Measurements from ENCODE around the gene RAB36.
A peak's percentile ranks its signal among the peaks of the same experiment; 100 is the strongest.

Gene RAB36

DNA sequence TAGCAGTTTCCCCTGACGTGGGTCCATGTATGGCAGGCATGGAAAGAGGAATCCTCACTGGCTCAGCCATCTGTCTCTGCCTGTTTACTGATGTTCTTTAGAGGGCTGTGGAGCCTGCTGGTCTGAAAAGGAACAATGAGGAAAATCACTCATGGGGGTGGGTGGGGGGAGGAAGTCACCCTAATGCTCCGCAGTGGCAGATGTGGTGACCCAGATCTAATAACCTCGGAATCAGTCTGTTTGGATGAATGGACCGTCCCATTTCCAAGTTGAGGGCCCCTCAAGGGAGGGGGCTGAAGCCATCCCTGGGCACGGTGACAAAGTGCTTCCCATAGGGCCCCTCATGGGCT is 39.5 kb downstream of the RAB36 start:
- no peak for DNase-seq

DNA sequence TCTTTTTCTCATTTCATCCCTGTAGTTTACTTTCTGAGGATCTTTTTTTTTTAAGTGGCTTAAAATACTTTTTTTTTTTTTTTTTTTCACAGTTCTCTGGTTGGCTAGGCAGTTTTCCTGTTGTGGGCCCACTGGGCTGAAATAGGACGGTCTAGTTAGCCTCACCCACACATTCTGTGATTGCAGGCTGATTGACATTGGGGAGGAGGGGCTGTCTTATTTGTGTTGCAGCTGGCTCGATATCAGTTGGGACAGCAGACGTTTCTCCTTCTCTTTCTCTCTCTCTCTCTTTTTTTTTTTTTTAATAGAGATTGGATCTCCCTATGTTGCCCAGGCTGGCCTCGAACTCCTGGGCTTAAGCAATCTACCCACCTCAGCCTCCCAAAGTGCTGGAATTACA is 41.9 kb downstream of the RAB36 start:
- no peak for DNase-seq

DNA sequence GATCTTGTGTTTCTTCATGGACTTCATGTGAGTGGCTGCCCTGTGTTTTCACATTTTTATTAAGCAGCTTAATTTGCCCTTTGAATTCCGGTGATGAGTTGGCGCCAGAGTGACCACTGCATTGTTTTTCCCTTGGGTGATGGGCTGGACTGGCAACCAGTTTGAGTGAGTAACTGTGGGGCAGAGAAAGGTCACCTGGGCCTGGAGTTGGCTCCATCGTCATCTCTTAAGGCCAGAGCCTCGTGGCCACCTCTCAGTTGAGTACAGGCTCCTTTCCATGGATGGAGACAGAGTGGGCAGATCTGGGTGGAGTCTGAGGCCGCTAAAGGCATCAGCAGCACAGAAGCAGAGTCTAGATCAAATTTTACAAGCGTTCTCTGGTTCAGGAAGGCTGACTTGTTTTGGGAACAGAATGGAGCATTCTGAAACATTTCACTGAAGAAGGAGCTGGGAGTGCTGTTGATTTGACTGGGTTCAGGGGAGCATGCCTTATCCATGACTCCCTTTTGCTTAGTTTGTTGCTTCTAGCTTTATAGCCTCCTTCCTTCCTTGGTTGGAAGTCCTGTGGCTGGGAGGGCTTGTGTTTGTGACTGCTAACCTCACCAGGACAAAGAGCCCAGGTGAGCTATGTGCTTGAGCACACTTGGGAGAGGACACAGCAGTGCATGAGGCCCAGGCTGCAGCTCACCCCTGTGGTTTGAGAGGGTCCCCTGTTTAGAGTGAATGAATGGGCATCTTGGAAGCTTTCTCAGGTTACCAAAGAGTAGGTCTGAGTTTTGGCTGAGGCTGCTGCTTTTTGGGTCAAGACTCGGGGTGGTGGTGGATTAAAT is 42.8 kb downstream of the RAB36 start:
- no peak for DNase-seq

DNA sequence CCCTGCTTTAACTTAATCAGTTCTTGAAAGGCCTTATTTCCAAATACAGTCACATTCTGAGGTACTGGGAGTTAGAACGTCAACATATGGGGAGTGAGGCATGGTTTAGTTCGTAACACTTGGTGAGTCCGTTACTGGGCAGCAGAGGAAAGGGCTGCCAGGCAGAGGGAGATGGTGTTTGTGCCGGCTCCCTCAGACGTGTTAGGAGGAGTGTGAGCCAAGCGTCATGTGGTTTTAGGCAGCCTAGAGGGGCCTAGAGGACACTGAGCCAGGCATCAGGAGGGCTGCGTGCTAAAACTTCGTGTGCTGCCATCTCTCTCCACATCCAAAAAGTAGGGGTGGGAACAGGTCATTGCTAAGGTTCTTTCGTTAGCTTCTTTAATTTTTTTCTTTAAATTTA is 45.2 kb downstream of the RAB36 start:
- no peak for DNase-seq

DNA sequence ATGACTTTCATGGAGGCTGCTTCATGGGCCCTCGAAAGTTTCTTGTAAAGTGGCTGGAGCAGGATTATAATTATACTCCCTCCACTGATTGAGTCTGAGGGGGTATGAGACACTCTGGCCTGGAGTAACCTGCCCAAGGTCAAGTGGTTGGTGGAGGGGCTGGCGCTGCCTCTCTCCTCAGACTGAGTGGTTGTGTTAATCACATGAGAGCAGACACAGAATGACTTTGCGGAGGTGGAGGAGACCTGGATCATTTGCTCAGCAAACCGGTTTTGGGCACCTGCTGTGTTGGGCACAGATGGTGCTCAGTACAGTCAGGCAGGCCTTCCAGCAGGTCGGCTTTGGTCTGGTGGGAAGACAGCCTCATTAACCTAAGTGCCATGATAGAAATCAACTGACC is 46.9 kb downstream of the RAB36 start:
- DNase-seq: no peak

DNA sequence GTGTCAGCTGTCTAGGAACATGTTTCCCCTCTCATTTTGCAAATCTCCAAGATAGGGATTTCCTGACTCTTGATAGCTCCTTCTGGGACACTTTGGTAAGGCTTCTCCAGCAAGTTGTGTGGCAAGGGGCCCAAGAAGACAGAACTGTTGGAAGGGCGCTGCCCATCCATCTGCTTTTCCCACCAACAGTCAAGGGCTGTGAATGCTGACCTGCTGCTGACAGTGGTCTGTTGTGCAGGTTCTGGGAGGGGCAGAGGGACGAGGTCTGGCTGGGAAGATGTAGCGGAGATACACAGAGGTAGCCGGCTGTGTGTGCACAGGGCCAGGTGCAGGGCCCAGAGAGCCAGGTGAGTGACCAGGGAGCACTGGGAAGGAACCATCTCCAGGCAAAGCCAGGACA is 47.3 kb downstream of the RAB36 start:
- no peak for DNase-seq

DNA sequence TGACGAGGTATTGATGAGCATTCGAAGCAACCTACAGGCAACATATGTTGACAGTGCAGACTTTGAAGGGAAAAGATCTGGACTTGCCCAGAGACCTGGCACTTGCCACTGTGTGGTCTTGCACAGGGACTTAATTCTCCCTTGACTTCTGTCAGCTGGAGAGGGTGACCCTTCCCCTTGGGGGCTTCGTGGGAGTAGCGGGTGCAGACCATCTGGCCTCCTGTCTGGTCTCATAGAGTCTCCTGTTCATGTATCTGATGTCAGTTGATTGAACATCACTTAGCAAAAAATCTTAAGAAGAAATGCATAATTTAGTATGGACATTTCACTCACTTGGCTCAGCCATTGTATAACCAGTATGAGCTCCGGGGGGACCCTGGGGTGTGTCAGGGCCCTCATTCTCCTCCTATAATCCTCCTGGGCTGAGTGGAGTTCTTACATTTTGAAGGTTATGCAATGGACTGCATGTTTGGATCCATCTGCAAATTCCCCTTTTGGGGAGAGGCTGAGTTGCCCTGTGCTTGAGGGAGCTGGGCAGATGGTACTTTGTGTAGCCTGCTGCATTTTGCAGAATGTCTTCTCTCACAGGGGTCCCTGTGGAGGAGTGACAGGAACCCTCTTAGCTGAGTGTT is 48.0 kb downstream of the RAB36 start:
- DNase-seq: no peak

DNA sequence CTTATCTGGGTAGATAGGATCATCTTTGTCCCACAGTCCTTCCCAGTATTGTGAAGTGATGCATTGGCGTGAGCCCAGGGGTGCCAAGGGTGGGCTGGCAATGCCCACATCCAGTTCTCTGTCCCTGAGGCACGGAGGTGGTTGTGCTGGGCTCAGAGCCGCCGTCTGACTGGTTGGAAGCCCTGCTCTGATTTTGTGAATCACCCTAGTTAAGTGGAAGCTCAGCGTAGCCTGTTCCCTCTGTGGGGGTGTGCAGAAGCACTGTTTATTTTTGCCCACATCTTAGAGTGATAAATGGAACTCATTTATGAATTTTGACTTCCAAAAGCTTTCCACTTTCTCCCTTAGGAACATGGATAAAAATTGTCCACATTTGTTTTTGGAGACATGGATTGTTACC is 48.6 kb downstream of the RAB36 start:
- DNase-seq: no peak

DNA sequence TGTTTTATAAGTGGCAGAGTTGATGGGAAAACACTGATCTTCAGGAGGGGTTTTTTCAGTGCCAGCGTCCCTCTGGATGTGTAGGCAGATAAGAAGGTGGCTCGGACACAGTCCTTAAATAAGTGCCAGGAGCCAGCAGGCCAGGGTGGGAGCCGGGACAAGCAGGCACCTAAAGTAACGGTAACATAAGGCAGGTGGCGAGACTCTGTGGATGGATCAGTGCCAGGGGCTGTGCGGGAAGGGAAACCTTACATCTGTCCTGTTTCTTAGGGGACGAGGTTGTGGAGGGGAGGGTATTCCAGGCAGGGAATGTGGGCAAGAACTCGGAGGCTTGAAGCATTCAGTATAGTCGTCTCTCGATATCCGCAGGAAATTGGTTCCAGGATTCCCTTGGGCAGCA is 50.9 kb downstream of the RAB36 start:
- DNase-seq: no peak

DNA sequence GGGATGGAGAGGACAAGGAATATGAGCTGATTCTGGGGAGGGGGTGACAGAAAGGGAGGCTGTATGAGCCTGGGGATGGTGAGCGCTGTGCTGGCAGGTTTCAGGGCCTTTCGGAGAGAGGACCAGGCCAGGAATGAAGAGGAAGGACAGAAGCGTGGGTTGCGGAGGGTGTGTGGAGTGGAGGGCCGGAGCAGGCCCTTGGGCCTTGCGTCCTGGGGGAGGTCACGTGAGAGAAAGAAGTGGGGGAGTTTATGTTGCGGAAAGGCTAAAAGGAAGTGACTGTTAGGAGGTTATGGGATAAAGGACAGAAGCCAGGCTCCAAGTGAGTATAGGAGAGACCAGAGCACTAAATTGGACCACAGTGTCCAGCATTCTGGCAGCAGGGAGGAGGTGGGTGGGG is 52.6 kb downstream of the RAB36 start:
- DNase-seq: no peak

DNA sequence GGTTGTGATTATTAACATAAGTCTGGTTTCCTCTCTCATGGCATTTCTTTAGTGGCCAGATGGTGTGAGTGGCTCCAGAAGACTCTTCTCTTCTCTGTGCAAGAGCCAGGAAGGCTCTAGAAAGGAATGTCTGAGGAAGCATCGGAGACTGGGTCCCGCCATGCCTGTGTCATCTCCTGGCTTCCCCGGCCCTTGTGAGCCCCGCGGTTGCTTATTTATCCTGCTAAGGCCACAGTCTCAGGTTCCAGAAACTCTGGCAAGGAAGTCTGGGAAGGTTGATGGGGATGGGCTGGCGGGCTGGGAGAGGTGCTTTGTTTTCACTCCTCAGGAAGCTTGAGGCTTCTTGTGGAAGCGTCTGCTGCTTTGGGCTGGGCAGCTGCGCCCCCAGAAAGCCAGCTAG is 53.9 kb downstream of the RAB36 start:
- no peak for DNase-seq

DNA sequence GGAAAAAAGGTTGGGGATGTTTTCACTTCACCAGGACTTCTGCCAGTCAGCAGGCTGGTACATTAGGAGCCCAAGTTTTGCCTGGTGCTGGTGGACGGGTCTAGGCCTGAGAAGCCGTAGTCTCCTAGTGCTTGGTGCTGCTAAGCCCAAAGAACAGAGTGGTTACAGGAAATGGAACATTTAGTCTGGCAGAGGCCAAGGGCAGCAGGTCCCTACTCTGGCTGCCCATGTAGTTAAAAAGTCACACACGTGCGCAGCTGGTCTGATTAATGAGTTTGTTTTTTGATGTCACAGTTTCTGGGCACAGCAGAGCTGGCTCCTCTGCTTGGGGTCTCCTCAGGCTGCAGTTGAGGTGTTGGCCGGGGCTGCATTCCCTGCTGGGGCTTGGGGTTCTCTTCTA is 55.6 kb downstream of the RAB36 start:
- no peak for DNase-seq

DNA sequence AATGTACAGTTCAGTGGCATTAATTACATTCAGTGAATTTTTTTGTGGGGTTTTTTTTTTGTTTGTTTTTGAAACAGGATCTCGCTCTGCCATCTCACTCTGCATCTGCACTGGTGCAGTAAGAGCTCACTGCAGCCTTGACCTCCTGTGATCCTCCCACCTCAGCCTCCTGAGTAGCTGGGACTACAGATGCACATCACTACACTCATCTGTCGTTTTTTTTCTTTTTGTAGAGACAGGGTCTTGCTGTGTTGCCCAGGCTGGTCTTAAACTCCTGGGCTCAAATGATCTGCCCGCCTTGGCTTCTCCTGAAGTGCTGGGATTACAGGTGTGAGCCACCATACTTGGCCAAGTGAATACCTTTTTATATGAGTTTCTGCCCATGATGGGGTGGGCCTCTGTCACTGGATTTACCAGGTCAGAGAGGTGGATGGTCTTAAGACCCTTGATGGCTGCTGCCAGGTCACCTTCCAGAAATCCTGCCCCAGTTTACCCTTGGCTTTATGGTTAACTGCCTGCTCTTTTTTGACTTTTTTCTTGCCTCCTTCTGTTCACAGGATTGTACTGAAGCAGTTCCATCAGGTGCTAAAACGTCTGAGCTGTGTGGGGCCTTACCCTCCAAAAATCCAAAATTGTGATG is 57.7 kb downstream of the RAB36 start:
- no peak for DNase-seq

DNA sequence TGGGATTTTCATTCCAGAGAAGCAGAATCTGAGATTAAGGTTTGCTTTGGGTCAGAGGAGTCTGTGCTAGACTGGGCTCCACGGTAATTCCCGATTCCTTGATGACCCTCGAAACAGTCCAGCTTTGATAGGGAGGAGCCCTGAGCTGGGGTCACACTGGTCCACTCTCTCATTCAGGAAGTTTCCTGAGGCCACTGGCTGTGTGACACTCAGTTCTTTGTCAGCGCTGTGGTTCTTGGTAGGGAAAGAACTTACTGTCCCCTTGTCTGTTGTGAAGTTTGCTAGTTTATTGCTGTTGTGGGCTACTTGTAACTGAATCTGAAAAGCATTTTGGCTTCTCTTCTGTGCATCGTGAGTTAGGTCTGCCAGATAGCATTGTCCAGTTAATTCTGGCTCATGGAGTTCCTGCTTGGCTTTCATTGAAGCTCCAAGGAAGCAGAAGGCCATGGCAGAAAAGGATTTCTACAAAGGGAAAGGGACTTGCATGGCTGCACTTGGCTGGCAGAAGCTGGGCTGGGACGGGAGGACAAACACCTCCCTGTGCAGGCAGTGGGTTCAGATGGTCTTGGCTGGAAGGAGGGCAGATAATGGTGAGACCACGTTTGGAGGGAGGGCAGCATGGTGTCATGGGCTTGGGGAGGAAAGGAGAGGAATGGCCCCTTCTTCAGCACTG is 58.3 kb downstream of the RAB36 start:
- no peak for DNase-seq

DNA sequence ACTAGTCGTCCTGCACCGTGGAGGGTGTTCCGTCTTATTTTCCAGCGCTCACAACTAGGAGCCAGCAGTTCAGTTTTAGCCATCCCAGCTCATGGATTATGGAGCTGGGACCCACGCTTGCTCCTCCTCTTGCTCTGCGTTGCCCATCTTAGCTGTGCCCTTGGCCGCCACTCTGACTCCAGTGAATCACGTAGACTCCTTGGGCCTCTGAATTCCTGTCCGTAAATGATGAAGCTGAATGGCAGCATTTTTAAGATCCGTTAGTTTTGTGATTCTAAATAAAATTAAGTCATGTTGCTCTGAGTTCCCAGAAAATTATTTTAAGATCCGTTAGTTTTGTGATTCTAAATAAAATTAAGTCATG is 58.8 kb downstream of the RAB36 start:
- no peak for DNase-seq

DNA sequence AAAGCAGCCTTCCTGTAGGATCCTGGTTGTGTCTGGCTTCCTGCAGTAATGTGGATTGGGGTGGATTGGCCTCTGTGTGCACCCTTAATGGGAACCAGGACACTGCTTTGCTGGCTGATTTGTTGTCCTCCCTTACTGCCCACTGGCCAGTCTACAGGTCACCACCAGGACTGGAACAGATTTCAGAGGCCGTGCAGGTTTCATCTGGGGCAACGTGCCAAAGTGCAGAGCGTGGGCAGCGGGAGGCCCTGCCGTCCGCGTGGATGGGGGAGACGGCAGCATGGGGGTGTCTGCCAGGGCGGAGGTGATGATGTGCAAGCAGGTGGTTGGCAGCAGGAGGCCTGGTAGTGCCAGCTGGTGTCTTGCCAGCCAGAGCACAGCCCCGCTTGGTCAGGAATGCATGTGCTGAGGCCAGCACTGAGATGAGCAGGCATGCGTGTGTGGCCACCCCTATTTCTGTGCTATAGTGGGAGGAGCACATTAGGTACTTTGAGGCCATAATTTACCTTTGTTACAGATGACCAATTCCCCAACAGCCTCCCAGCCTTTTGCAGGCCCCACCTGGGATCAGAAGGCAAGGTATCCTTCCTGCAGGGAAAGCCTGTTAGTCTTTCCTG is 59.4 kb downstream of the RAB36 start:
- DNase-seq: no peak

DNA sequence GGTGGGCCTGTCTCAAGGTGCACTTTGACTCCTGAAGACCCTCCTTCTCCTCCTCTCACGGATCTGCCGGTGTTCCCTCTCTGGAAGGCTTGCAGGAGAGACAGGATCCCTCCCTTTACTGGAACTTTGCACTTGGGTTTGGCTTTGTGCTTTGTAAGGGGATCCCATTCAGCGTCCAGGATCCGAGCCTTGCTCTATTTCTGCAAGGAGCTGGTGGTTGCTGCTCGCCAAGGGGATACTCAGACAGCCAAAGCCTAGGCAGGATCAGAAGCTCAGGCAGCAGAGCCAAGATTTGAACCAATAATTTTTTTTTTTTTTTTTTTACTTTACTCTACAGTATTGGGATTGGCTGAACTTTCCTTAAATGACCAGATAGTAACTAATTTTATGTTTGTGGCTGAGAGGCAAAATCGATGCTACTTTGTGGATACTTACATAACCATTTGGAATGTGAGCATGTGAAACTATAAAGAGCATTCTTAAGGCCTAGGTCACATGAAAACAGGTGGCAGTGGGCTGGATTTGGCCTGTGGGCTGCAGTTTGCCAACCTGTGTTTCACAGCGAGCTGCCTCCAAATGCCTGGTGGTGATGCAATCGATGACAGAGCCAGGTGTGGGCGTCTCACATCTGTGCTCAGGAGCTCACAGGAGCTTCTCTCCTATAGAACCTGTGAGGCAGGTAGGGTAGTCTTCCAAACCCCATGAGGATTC is 60.2 kb downstream of the RAB36 start:
- no peak for DNase-seq

DNA sequence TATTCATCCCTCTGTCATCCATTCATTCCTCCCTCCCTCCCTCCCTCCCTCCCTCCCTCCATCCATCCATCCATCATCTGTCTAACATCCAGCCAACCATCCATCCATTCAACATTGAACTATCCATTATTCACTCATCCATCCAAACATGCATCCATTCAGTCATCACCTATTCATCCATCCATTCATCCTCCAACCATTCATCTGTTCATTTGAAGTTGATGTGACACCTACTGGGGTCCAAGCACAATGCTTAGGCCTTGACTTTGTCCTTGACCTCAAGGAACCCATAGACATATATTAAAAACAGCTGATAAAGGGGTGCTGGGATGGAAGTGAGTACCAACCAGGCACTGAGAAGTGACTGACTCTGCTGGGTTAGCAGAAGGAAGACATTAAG is 61.6 kb downstream of the RAB36 start:
- DNase-seq: no peak

DNA sequence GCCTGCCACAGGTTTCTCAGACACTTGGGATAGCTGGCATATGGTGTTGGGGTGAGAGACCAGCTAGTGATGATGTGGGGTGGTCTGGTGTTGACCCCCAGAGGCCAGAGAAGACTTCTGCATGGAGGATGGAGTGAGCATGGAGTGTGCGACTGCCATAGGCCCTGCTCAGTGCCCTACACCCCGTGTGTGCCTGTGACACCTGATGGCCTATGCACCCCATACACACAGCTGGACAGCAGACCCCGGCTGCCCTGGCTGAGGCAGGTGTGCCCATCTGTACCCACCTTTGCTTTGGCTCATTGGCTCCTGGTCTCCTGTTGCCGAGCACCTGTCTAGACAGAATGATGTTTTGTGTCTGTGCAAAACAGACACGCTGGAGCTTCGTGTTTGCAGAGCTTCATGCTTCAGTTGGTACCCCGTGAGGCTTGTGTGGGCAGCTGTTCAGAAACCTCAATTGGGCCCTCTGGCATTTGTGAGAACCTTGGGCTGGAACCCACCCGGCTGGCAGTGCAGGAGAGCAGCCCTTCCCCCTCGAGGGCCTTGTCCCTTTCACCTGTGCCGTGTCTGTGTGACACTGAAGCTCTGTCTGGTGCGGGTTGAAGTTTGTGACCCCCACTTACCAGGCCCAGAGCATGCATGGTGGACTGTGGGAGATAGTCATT is 62.6 kb downstream of the RAB36 start:
- peak; percentile 29 for DNase-seq

DNA sequence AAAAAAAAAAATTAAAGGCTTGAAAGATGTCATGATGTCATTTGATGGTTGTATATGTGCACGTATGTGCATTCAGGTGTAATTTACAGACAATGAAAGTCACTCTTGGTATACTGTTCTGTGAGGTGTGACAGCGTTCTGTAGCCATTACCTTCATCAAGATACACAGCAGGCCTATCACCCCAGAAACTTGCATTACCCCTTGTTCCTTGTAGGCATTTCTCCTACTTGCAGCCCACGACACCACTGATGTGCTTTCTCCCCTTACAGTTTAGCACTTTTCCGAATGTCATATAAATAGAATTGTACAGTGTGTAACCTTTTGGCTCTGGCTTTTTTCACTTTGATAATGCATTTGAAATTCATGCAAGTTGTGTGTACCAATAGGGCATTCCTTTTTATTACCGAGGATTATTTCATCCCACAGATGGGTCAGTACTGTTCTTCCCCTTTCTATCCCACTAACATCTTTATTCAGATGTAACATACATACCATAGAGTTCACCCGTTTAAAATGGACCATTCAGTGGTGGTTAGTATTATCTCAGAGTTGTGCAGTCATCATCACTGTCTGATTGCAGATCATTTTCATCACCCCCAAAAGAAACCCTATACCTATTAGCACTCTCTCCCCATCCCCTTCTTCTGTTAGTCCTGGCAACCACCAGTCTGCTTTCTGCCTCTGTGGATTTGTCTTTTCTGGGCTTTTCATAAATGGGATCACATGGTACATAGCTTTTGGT is 65.3 kb downstream of the RAB36 start:
- DNase-seq: no peak

DNA sequence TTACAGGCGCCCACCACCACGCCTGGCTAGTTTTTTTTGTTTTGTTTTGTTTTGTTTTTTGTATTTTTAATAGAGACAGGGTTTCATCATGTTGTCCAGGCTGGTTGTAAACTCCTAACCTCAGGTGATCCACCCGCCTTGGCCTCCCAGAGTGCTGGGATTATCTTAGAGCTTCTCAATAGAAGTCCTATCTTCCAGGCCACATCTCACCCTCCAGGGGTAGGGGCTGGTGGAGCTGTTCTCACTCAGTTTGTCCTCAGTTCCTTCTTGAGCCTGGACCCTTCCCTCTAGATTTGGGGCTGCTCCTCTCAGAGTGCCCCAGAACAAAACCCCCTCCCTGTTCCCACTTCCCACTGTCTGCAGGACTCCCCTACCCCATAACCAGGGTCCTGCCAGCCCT is 66.3 kb downstream of the RAB36 start:
- DNase-seq: no peak

All from NCI-H2107 (cell line).